Measurements from ENCODE around the gene DGKD. TPM values are rescaled to one million over a fixed set of nuclear protein-coding genes. Genes with fewer than 3 reads are reported as not detected.
"Not testable (repeated sequence)": the region's sequence is repeated elsewhere in the genome, so short reads cannot be mapped to it uniquely, and the experiment has no call there.

Gene DGKD
- total and polyA plus RNA-seq, 9 of the 15 experiments (the other 6 are each of a cell fraction or from before 2014, with no cell fraction given) = 0.52 to 29.5 (median 10.6) TPM

- POLR2A ChIA-PET; ATAC-seq; intact Hi-C loops (cut with micrococcal nuclease); H2AFZ ChIP-seq (ENCODE audit: low read depth, low read length); FAIRE-seq; H3K4me1 ChIP-seq (replicated peaks in 1 of 2; ENCODE audit: control insufficient read depth in 2 of 2, insufficient read depth in 2 of 2, low read length in 2 of 2); H3K27ac ChIP-seq (ENCODE audit: extremely low read depth, low read depth, low read length); H3K9ac ChIP-seq (ENCODE audit: insufficient read depth in 1 of 2, low read depth in 2 of 2, low read length in 2 of 2); H4K20me1 ChIP-seq (replicated peaks; ENCODE audit: control insufficient read depth, insufficient read depth, low read length); H3K4me3 ChIP-seq; H3K27me3 ChIP-seq (ENCODE audit: control insufficient read depth in 2 of 2, insufficient read depth in 2 of 2, low read length in 2 of 2); BruUV-seq (replicated peaks); CTCF ChIA-PET (ENCODE audit: low intra/inter-chr PET ratio); H3K9me3 ChIP-seq (replicated peaks; ENCODE audit: control insufficient read depth, insufficient read depth, low read depth, low read length); H3K9me1 ChIP-seq (ENCODE audit: control insufficient read depth, insufficient read depth, low read length); DNase-seq (ENCODE audit: extremely low read depth in 1 of 4, low spot score in 3 of 4); H3K79me2 ChIP-seq (ENCODE audit: control insufficient read depth, insufficient read depth, low read length); H3K4me2 ChIP-seq (ENCODE audit: insufficient read depth, low read length); in situ Hi-C loops (cut with MboI): not testable (repeated sequence)
- peaks cover 13% of the 10 kb centered on the region; the same call in 1 of the 3 replicates for H3K36me3 ChIP-seq (ENCODE audit: control insufficient read depth, insufficient read depth, low read length)
- WGBS (ENCODE audit: insufficient coverage, low coverage, missing lambda C conversion rate) = 90% methylated on average over 2 of the region's 12 CpGs
These were observed 42.7 kb downstream of the DGKD start for GRCh38 chr2:233396726-233397665.

DNA sequence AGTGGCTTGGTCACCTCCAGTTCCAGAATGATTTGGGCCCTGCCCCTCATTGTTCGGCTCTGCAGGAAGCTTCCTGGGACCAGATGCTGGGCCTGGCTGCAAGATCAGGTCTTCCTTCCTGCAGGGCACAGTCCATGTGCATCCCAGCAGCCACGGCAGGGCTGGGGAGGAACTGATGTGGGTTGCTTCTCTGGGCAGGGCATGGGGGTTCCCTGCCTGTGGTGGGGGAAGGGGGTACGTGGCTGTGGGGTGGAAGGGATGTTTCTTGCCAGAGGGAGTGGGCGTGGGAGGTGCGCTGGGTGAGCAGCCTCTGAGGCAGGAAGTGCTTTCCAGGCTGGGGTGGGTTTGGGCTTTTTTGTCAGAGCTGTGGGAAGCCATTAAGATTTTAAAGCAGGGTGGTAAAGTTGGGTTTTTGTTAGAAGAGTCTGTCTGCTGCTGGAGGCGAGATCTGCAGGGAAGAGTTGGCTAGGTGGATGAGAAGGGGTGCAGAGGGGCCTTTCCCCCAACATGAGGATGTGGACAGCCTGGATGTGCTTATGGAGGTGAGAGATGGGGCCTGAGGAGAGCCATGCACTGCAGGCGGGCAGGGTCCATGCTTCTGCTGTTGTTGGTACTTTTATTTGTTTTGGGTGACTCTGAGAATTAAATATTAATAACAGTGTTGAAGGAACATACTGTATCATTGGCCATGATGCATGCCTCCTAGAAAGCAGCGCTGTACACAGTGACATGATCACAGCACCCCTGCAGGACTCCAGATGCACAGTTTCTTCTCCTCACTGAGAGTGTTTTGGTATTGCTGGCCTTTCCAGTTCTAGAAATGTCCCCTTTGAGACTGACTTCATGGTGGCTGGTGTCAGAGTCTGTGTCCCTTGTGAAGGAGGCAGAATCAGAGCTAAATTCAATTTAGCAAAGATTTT, 45.3 kb downstream of the DGKD start:
- peaks cover 12% of the 10 kb centered on the region; the same call in 2 of the 3 replicates for H3K36me3 ChIP-seq (ENCODE audit: control insufficient read depth, insufficient read depth, low read length)
- H3K27ac ChIP-seq (ENCODE audit: extremely low read depth, low read depth, low read length) = no peak overlapping the region
- FAIRE-seq = no peak
- in situ Hi-C loops (cut with MboI) = no loop called here
- H2AFZ ChIP-seq (ENCODE audit: low read depth, low read length) = no peak overlapping the region
- H3K4me2 ChIP-seq (ENCODE audit: insufficient read depth, low read length) = no peak overlapping the region
- DNase-seq (ENCODE audit: extremely low read depth in 1 of 4, low spot score in 3 of 4) = no peak
- H3K4me1 ChIP-seq (replicated peaks in 1 of 2; ENCODE audit: control insufficient read depth in 2 of 2, insufficient read depth in 2 of 2, low read length in 2 of 2) = no peaks in the 10 kb centered on the region; a peak in 1 of 5 replicates
- no peaks in the 10 kb centered on the region for H3K9me3 ChIP-seq (replicated peaks; ENCODE audit: control insufficient read depth, insufficient read depth, low read depth, low read length)
- ChIA-PET CTCF (ENCODE audit: low intra/inter-chr PET ratio) (no interaction called here), POLR2A (interaction anchor here (0.7 kb wide), 1 partner anchor 78 kb away, joined by 3 read pairs; no protein-coding TSS in a partner anchor)
- H3K9me1 ChIP-seq (ENCODE audit: control insufficient read depth, insufficient read depth, low read length) = no peaks in the 10 kb centered on the region
- H3K9ac ChIP-seq (ENCODE audit: insufficient read depth in 1 of 2, low read depth in 2 of 2, low read length in 2 of 2) = no peak overlapping the region; a peak in 1 of 4 replicates
- no TSS peak for BruUV-seq (replicated peaks)
- WGBS (ENCODE audit: insufficient coverage, low coverage, missing lambda C conversion rate) = 77% methylated on average over 5 of the region's 8 CpGs
- no peaks in the 10 kb centered on the region for H3K27me3 ChIP-seq (ENCODE audit: control insufficient read depth in 2 of 2, insufficient read depth in 2 of 2, low read length in 2 of 2)
- no peaks in the 10 kb centered on the region for H4K20me1 ChIP-seq (replicated peaks; ENCODE audit: control insufficient read depth, insufficient read depth, low read length)
- no peaks in the 10 kb centered on the region; the same call in 2 of the 3 replicates for H3K79me2 ChIP-seq (ENCODE audit: control insufficient read depth, insufficient read depth, low read length)
- no peak for ATAC-seq
- intact Hi-C loops (cut with micrococcal nuclease) = no loop called here
- no peak overlapping the region for H3K4me3 ChIP-seq
- TF ChIP-seq DIDO1 (tag; IDR thresholded peaks at IDR 0.05; ENCODE audit: low read depth) (no peak), TCF3 (CRISPR knock-in tag; IDR thresholded peaks at IDR 0.05) (no peak), LEF1 (IDR thresholded peaks at IDR 0.05) (no peak), ZNF778 (CRISPR knock-in tag; IDR thresholded peaks at IDR 0.05) (no peak), SUPT5H (IDR thresholded peaks at IDR 0.05) (no peak)
- TF ChIP-seq, protein P1, sequence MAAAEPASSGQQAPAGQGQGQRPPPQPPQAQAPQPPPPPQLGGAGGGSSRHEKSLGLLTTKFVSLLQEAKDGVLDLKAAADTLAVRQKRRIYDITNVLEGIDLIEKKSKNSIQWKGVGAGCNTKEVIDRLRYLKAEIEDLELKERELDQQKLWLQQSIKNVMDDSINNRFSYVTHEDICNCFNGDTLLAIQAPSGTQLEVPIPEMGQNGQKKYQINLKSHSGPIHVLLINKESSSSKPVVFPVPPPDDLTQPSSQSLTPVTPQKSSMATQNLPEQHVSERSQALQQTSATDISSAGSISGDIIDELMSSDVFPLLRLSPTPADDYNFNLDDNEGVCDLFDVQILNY (CRISPR knock-in tag; IDR thresholded peaks at IDR 0.05) = no peak
- TF ChIP-seq, protein P2, sequence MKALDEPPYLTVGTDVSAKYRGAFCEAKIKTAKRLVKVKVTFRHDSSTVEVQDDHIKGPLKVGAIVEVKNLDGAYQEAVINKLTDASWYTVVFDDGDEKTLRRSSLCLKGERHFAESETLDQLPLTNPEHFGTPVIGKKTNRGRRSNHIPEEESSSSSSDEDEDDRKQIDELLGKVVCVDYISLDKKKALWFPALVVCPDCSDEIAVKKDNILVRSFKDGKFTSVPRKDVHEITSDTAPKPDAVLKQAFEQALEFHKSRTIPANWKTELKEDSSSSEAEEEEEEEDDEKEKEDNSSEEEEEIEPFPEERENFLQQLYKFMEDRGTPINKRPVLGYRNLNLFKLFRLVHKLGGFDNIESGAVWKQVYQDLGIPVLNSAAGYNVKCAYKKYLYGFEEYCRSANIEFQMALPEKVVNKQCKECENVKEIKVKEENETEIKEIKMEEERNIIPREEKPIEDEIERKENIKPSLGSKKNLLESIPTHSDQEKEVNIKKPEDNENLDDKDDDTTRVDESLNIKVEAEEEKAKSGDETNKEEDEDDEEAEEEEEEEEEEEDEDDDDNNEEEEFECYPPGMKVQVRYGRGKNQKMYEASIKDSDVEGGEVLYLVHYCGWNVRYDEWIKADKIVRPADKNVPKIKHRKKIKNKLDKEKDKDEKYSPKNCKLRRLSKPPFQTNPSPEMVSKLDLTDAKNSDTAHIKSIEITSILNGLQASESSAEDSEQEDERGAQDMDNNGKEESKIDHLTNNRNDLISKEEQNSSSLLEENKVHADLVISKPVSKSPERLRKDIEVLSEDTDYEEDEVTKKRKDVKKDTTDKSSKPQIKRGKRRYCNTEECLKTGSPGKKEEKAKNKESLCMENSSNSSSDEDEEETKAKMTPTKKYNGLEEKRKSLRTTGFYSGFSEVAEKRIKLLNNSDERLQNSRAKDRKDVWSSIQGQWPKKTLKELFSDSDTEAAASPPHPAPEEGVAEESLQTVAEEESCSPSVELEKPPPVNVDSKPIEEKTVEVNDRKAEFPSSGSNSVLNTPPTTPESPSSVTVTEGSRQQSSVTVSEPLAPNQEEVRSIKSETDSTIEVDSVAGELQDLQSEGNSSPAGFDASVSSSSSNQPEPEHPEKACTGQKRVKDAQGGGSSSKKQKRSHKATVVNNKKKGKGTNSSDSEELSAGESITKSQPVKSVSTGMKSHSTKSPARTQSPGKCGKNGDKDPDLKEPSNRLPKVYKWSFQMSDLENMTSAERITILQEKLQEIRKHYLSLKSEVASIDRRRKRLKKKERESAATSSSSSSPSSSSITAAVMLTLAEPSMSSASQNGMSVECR (CRISPR knock-in tag; IDR thresholded peaks at IDR 0.05) = no peak
